K562 (cell line): Measurements from ENCODE around the gene DEFB113. TPM values are rescaled to one million over a fixed set of nuclear protein-coding genes. Genes with fewer than 3 reads are reported as not detected.
A peak's percentile ranks its signal among the peaks of the same experiment; 100 is the strongest.

ENCODE experiments used
- ATAC-seq: fragments of 200-7000 bp; cut with Tn5 transposase; 3 replicates; pipeline ENCODE4 v1.9.1; 2020; ENCODE audit warnings: moderate library complexity
- BruUV-seq: library from RNA; stranded (reverse); fragments of 400-500 nt; replicated peaks from 2 replicates; lab custom pipeline; 2021; lab: Mats Ljungman, UMichigan
- CTCF ChIA-PET: fragments of 300-600 bp; formaldehyde crosslinking; extraction: SDS; loops from one replicate; lab custom pipeline; 2021; ENCODE audit warnings: low intra/inter-chr PET ratio; lab: Yijun Ruan, JAX
- POLR2A ChIA-PET: fragments of 300-600, 350-650 bp; sonication (Branson Sonifier 250); formaldehyde crosslinking; extraction: SDS; loops from one replicate; lab custom pipeline; 2021; ENCODE audit warnings: antibody characterized with exemption, inconsistent platforms; lab: Yijun Ruan, JAX
- DNase-seq, 4 experiments: peaks; one replicate each; pipeline versions ENCODE4 v3.0.0 to v3.0.0-alpha.2; 2011 to 2018; ENCODE audit warnings: low spot score in 3 of 4, mixed read lengths in 3 of 4; ENCODE audit errors: extremely low read depth in 1 of 4
- FAIRE-seq: peaks from 2 replicates; lab custom pipeline; 2011; peaks lifted over from hg19 to GRCh38; lab: Jason Lieb, UNC
- H2AFZ ChIP-seq: 2 replicates; pipeline ENCODE4 v1.6.0; 2011; ENCODE audit warnings: low read depth, low read length, control low read depth, inconsistent platforms
- H3K27ac ChIP-seq: fragments of 200-600 bp; 3 replicates; pipeline ENCODE4 v1.8.0; 2011; ENCODE audit warnings: low read depth, mild to moderate bottlenecking, control low read depth, inconsistent platforms, low read length, moderate library complexity, mixed read lengths; ENCODE audit errors: extremely low read depth
- H3K27me3 ChIP-seq, 2 experiments: fragments of 300-600 bp in 1 of 2; 2 replicates in 1 of 2; 3 replicates in 1 of 2; pipeline versions ENCODE4 v1.6.0 to v1.8.0; 2011; ENCODE audit warnings: inconsistent platforms in 2 of 2, low read length in 2 of 2, mild to moderate bottlenecking in 1 of 2, mixed read lengths in 1 of 2, moderate library complexity in 1 of 2; ENCODE audit not compliant: control insufficient read depth in 2 of 2, insufficient read depth in 2 of 2
- H3K36me3 ChIP-seq: fragments of 300-600 bp; 3 replicates; pipeline ENCODE4 v1.8.0; 2011; ENCODE audit warnings: mild to moderate bottlenecking, low read length, inconsistent platforms; ENCODE audit not compliant: control insufficient read depth, insufficient read depth
- H3K4me1 ChIP-seq, 2 experiments: fragments of 200-600 bp in 1 of 2; replicated peaks in 1 of 2; 2 replicates in 1 of 2; 3 replicates in 1 of 2; pipeline versions ENCODE4 v1.5.1 to v1.8.0; 2011; ENCODE audit warnings: inconsistent platforms in 2 of 2, low read length in 2 of 2, mild to moderate bottlenecking in 1 of 2, mixed read lengths in 1 of 2, moderate library complexity in 1 of 2; ENCODE audit not compliant: control insufficient read depth in 2 of 2, insufficient read depth in 2 of 2
- H3K4me2 ChIP-seq: 2 replicates; pipeline ENCODE4 v1.6.1; 2011; ENCODE audit warnings: low read length, control low read depth, inconsistent platforms, mixed read lengths; ENCODE audit not compliant: insufficient read depth
- H3K4me3 ChIP-seq: fragments of 200-600 bp; sonication (generic), shearing (Covaris generic); 2 replicates; pipeline ENCODE4 v1.5.1; 2016; ENCODE audit warnings: control low read depth, inconsistent platforms
- H3K79me2 ChIP-seq: fragments of 200-600 bp; 3 replicates; pipeline ENCODE4 v1.8.0; 2011; ENCODE audit warnings: low read length, inconsistent platforms; ENCODE audit not compliant: control insufficient read depth, insufficient read depth
- H3K9ac ChIP-seq, 2 experiments: 2 replicates each; pipeline versions ENCODE4 v1.6.0 to v1.6.1; 2011; ENCODE audit warnings: low read depth in 2 of 2, low read length in 2 of 2, control low read depth in 1 of 2, inconsistent platforms in 1 of 2, mild to moderate bottlenecking in 1 of 2, mixed read lengths in 1 of 2; ENCODE audit not compliant: insufficient read depth in 1 of 2
- H3K9me1 ChIP-seq: one replicate; pipeline ENCODE4 v1.6.0; 2011; ENCODE audit warnings: inconsistent platforms, mild to moderate bottlenecking, low read length, moderate library complexity; ENCODE audit not compliant: control insufficient read depth, insufficient read depth
- H3K9me3 ChIP-seq: replicated peaks from 2 replicates; pipeline ENCODE4 v1.5.1; 2011; ENCODE audit warnings: low read depth, low read length, inconsistent platforms; ENCODE audit not compliant: control insufficient read depth, insufficient read depth
- H4K20me1 ChIP-seq: replicated peaks from 2 replicates; pipeline ENCODE4 v1.6.1; 2011; ENCODE audit warnings: low read length, inconsistent platforms, mixed read lengths; ENCODE audit not compliant: control insufficient read depth, insufficient read depth
- ATF6 ChIP-seq: sonication (generic); formaldehyde crosslinking; IDR thresholded peaks from 2 replicates; pipeline ENCODE4 v1.4.0; 2020; ENCODE audit warnings: mild to moderate bottlenecking, missing genetic modification reagents
- MBD1 ChIP-seq: fragments of 250-450 bp; sonication (Bioruptor Pico); IDR thresholded peaks from 2 replicates; pipeline ENCODE4 v1.8.0; 2022; ENCODE audit warnings: inconsistent platforms
- MEF2D ChIP-seq: conservative IDR thresholded peaks from 2 replicates; pipeline ENCODE4 v1.6.1; 2016; ENCODE audit warnings: low read depth, missing genetic modification characterization, missing compliant biosample characterization
- PHB ChIP-seq: fragments of 250-450 bp; sonication (Bioruptor Pico); IDR thresholded peaks from 2 replicates; pipeline ENCODE4 v1.5.0; 2021
- PKNOX1 ChIP-seq: fragments of 450-650 bp; IDR thresholded peaks from 2 replicates; pipeline ENCODE4 v1.6.1; 2016
- SRF ChIP-seq, 2 experiments: fragments of 250-450, 450-650 bp in 1 of 2; sonication (Bioruptor Pico) in 1 of 2; sonication (generic) in 1 of 2; formaldehyde crosslinking; IDR thresholded peaks; 2 replicates each; pipeline versions ENCODE4 v1.5.0 to v1.5.1; 2020 to 2022; ENCODE audit warnings: mild to moderate bottlenecking in 1 of 2, missing genetic modification reagents in 1 of 2
- WGBS: fragments of 100-300 bp; shearing (Covaris generic); methylation state at CpG from one replicate; pipeline ENCODE4 v1.1.6; 2016; ENCODE audit warnings: low coverage, mixed read lengths; ENCODE audit not compliant: insufficient coverage; ENCODE audit errors: missing lambda C conversion rate; 5-methylcytosine and 5-hydroxymethylcytosine counted together
- in situ Hi-C: fragments of 300-500 bp; cut with MboI; formaldehyde crosslinking; loops from 4 replicates; pipeline ENCODE4 v1.15.0; 2018; ENCODE audit warnings: inconsistent platforms, mixed read lengths
- intact Hi-C: fragments of 100-400 bp; cut with micrococcal nuclease; formaldehyde crosslinking; loops from 2 replicates; pipeline ENCODE4 v1.14.2; 2022
- polyA plus RNA-seq, 8 experiments: library from polyadenylated mRNA; depleted of rRNA in 4 of 8; stranded (reverse) in 5 of 8; unstranded in 3 of 8; fragments of >200 nt; fragmentation: Nextera tagmentation in 2 of 8; fragmentation: Illumina TruSeq in 1 of 8; extraction: Ambion mirVana in 2 of 8; extraction: Trizol in 1 of 8; gene quantifications; 2 replicates each; pipeline versions ENCODE4 v1.2.1 to v1.2.3, GENCODE V29; 2011 to 2014; ENCODE audit warnings: inconsistent platforms in 1 of 8, missing spikeins in 1 of 8
- total RNA-seq, 7 experiments: library from RNA; depleted of rRNA in 6 of 7; stranded (reverse); fragments of >200 nt in 6 of 7; fragmentation: Illumina TruSeq in 2 of 7; extraction: Trizol in 2 of 7; gene quantifications; 2 replicates each; pipeline versions ENCODE4 v1.2.1 to v1.2.3, GENCODE V29; 2011 to 2021; ENCODE audit warnings: low replicate concordance in 1 of 7

The DEFB113 gene
- total and polyA plus RNA-seq, 9 of the 15 experiments (the other 6 are each of a cell fraction or from before 2014, with no cell fraction given), result not detected

- no peak overlapping the region for H3K4me3 ChIP-seq
- no peaks in the 10 kb centered on the region for H3K4me1 ChIP-seq
- no TSS peak for BruUV-seq
- DNase-seq (no peak), FAIRE-seq (no peak), ATAC-seq (no peak; the same call in 2 of the 3 replicates)
- H3K27me3 ChIP-seq, result no peaks in the 10 kb centered on the region
- H3K79me2 ChIP-seq, result no peaks in the 10 kb centered on the region
- H3K9me3 ChIP-seq, result no peaks in the 10 kb centered on the region
- no peak overlapping the region for H3K27ac ChIP-seq
- TF ChIP-seq PHB (CRISPR knock-in tag) (no peak), MBD1 (no peak)
- H4K20me1 ChIP-seq, result no peaks in the 10 kb centered on the region
- in situ Hi-C loops, result no loop called here
- 3% methylated on average over 2 of the region's 2 CpGs for WGBS
- no peak overlapping the region for H3K4me2 ChIP-seq
- CTCF ChIA-PET, result no interaction called here
- intact Hi-C loops, result no loop called here
- no peaks in the 10 kb centered on the region for H3K36me3 ChIP-seq
- H3K9ac ChIP-seq, result no peak overlapping the region
- POLR2A ChIA-PET, result no interaction called here
- H3K9me1 ChIP-seq, result no peaks in the 10 kb centered on the region
- H2AFZ ChIP-seq, result no peak overlapping the region
Observed at GRCh38 chr6:49988900-49989299, 19.5 kb upstream of the DEFB113 start.

GRCh38 chr6:49987749-49988148 lies 18.3 kb upstream of the DEFB113 start:
- no peaks in the 10 kb centered on the region for H3K27me3 ChIP-seq
- no peak overlapping the region for H3K4me3 ChIP-seq
- TF ChIP-seq ATF6 (CRISPR knock-in tag), result no peak
- peak in 1 of 2 experiments; percentile 93; a peak in 2 of 4 replicates for TF ChIP-seq SRF (CRISPR knock-in tag; IDR thresholded peaks at IDR 0.05)
- TF ChIP-seq PKNOX1, result peak; percentile 74
- TF ChIP-seq MEF2D (tag), result no peak
- CTCF ChIA-PET, result no interaction called here
- H3K9ac ChIP-seq, result no peak overlapping the region
- WGBS, result 6% methylated on average over 2 of the region's 2 CpGs
- no peak overlapping the region for H2AFZ ChIP-seq
- no peaks in the 10 kb centered on the region for H3K79me2 ChIP-seq
- DNase-seq, result no peak
- ATAC-seq, result 0 out of 3 replicates have a peak, but pooled peaks have one; percentile 32
- no peaks in the 10 kb centered on the region for H3K9me3 ChIP-seq
- POLR2A ChIA-PET, result no interaction called here
- no peaks in the 10 kb centered on the region for H4K20me1 ChIP-seq
- no peak overlapping the region for H3K4me2 ChIP-seq
- no peak overlapping the region for H3K27ac ChIP-seq
- intact Hi-C loops, result no loop called here
- H3K9me1 ChIP-seq, result no peaks in the 10 kb centered on the region
- no peaks in the 10 kb centered on the region for H3K4me1 ChIP-seq
- in situ Hi-C loops, result no loop called here
- BruUV-seq, result no TSS peak
- no peaks in the 10 kb centered on the region for H3K36me3 ChIP-seq
- FAIRE-seq, result no peak
